ENCODE results near the gene CHST11. TPM values are rescaled to one million over a fixed set of nuclear protein-coding genes. Genes with fewer than 3 reads are reported as not detected.

Gene CHST11
- total RNA-seq, 1 experiment from 2014 or later = 1.1 TPM

- intact Hi-C loops (cut with micrococcal nuclease; ENCODE audit: unreplicated experiment) = no loop called here
- BruUV-seq (replicated peaks) = no TSS peak
- no peak for DNase-seq
- TF ChIP-seq CTCF (IDR thresholded peaks at IDR 0.05; ENCODE audit: unreplicated experiment) = no peak
- H3K36me3 Mint-ChIP-seq (ENCODE audit: insufficient read depth, unreplicated experiment) = no peaks in the 10 kb centered on the region
- no peaks in the 10 kb centered on the region for H3K9me3 Mint-ChIP-seq (ENCODE audit: low read depth, unreplicated experiment)
- H3K27ac Mint-ChIP-seq (ENCODE audit: unreplicated experiment) = no peak overlapping the region
- no peaks in the 10 kb centered on the region for H3K4me1 Mint-ChIP-seq (ENCODE audit: low read depth, unreplicated experiment)
- CTCF ChIA-PET = no interaction called here
- peaks cover 36% of the 10 kb centered on the region for H3K27me3 Mint-ChIP-seq (ENCODE audit: unreplicated experiment)
- H3K4me3 Mint-ChIP-seq (ENCODE audit: low read depth, unreplicated experiment) = no peak overlapping the region
These were observed 162.6 kb downstream of the CHST11 start for GRCh38 chr12:104619305-104619704.

DNA sequence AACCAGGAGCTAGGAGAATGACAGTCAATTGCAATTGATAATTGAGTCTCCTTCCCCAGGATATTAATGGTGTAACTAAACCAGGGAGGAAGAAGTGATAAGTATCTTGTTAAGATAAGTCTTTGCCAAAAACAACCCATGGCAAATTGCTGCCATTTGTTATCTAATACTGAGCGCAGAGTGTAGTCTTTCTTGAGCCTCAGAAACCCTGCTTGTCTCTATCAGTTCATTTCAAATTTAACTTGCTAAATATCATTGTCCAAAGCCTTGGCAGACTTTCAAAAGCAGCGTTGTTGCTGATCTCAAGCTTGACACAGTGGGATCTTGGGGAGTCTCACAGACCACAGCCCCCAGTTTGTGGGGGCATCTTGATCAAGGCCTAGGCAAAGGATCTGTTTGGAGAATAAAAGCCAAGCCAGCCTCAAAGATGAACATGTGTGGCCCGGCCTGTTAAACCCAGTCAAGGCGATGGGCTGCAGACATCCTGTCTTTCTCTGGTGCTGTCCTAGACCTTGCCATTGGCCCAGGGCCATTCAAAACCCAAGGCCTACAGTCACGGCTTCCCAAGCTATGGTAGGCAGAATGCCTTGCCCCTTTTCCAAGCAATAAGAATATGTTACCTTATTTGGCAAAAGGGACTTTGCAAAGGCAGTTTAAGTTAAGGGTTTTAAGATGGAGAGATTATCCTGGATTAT lies 164.2 kb downstream of the CHST11 start:
- CTCF ChIA-PET = no interaction called here
- no peak overlapping the region for H3K27ac Mint-ChIP-seq (ENCODE audit: unreplicated experiment)
- peaks cover 20% of the 10 kb centered on the region for H3K27me3 Mint-ChIP-seq (ENCODE audit: unreplicated experiment)
- BruUV-seq (replicated peaks) = no TSS peak
- H3K4me1 Mint-ChIP-seq (ENCODE audit: low read depth, unreplicated experiment) = no peaks in the 10 kb centered on the region
- intact Hi-C loops (cut with micrococcal nuclease; ENCODE audit: unreplicated experiment) = no loop called here
- TF ChIP-seq CTCF (IDR thresholded peaks at IDR 0.05; ENCODE audit: unreplicated experiment) = no peak
- no peaks in the 10 kb centered on the region for H3K9me3 Mint-ChIP-seq (ENCODE audit: low read depth, unreplicated experiment)
- no peak for DNase-seq
- no peaks in the 10 kb centered on the region for H3K36me3 Mint-ChIP-seq (ENCODE audit: insufficient read depth, unreplicated experiment)
- no peak overlapping the region for H3K4me3 Mint-ChIP-seq (ENCODE audit: low read depth, unreplicated experiment)

GRCh38 chr12:104622928-104623327 lies 166.2 kb downstream of the CHST11 start:
- TF ChIP-seq CTCF (IDR thresholded peaks at IDR 0.05; ENCODE audit: unreplicated experiment) = no peak
- BruUV-seq (replicated peaks) = no TSS peak
- H3K27ac Mint-ChIP-seq (ENCODE audit: unreplicated experiment) = no peak overlapping the region
- peaks cover 22% of the 10 kb centered on the region for H3K27me3 Mint-ChIP-seq (ENCODE audit: unreplicated experiment)
- no peaks in the 10 kb centered on the region for H3K9me3 Mint-ChIP-seq (ENCODE audit: low read depth, unreplicated experiment)
- no peak for DNase-seq
- H3K36me3 Mint-ChIP-seq (ENCODE audit: insufficient read depth, unreplicated experiment) = no peaks in the 10 kb centered on the region
- H3K4me3 Mint-ChIP-seq (ENCODE audit: low read depth, unreplicated experiment) = no peak overlapping the region
- CTCF ChIA-PET = no interaction called here
- intact Hi-C loops (cut with micrococcal nuclease; ENCODE audit: unreplicated experiment) = no loop called here
- H3K4me1 Mint-ChIP-seq (ENCODE audit: low read depth, unreplicated experiment) = no peaks in the 10 kb centered on the region

DNA sequence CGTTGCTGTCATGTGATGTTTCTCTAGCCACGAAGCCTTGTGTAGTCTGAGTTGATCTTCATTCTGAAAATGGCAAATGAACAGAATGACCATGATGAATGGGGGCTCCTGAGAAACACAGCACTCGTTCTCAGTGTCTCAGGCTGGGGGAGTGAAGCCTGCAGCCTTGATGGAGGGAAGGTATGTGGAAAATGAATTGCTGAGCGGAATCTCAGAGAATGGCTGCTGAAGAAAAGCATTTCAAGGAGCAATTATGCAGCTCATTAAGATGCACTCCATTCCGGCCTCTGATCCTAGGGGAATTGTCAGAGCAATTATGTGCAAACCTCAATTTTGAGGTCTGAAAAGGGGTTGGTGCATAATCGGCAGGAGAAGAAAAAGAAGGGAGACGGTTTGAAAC lies 167.1 kb downstream of the CHST11 start:
- CTCF ChIA-PET = no interaction called here
- H3K36me3 Mint-ChIP-seq (ENCODE audit: insufficient read depth, unreplicated experiment) = no peaks in the 10 kb centered on the region
- no peak for TF ChIP-seq CTCF (IDR thresholded peaks at IDR 0.05; ENCODE audit: unreplicated experiment)
- H3K27ac Mint-ChIP-seq (ENCODE audit: unreplicated experiment) = no peak overlapping the region
- BruUV-seq (replicated peaks) = no TSS peak
- H3K9me3 Mint-ChIP-seq (ENCODE audit: low read depth, unreplicated experiment) = no peaks in the 10 kb centered on the region
- H3K4me1 Mint-ChIP-seq (ENCODE audit: low read depth, unreplicated experiment) = no peaks in the 10 kb centered on the region
- H3K27me3 Mint-ChIP-seq (ENCODE audit: unreplicated experiment) = peaks cover 22% of the 10 kb centered on the region
- intact Hi-C loops (cut with micrococcal nuclease; ENCODE audit: unreplicated experiment) = no loop called here
- no peak overlapping the region for H3K4me3 Mint-ChIP-seq (ENCODE audit: low read depth, unreplicated experiment)
- no peak for DNase-seq
